HEK293T (cell line): Measurements from ENCODE around the gene NINL.

Experiments used
- CTCF ChIA-PET: fragments of 350-600 bp; formaldehyde crosslinking; extraction: SDS; loops from one replicate; lab custom pipeline; 2021; ENCODE audit warnings: antibody characterized with exemption, inconsistent platforms; lab: Yijun Ruan, JAX
- POLR2A ChIA-PET: fragments of 350-600 bp; formaldehyde crosslinking; extraction: SDS; loops from one replicate; lab custom pipeline; 2020; ENCODE audit warnings: antibody characterized with exemption, inconsistent platforms; lab: Yijun Ruan, JAX
- DNase-seq: peaks from one replicate; pipeline ENCODE4 v3.0.0; 2012; ENCODE audit warnings: mixed read lengths; ENCODE audit errors: extremely low spot score
- ARNT ChIP-seq: fragments of 450-650 bp; IDR thresholded peaks from 2 replicates; pipeline ENCODE4 v1.6.1; 2017; ENCODE audit warnings: mild to moderate bottlenecking
- BHLHE40 ChIP-seq: fragments of 450-650 bp; IDR thresholded peaks from 2 replicates; pipeline ENCODE4 v1.6.1; 2016; ENCODE audit warnings: mild to moderate bottlenecking, moderate library complexity, borderline replicate concordance
- CTBP1 ChIP-seq: fragments of 450-650 bp; IDR thresholded peaks from 2 replicates; pipeline ENCODE4 v1.6.1; 2016; ENCODE audit warnings: borderline replicate concordance
- ELF4 ChIP-seq: fragments of 450-650 bp; IDR thresholded peaks from 2 replicates; pipeline ENCODE4 v1.6.1; 2017; ENCODE audit warnings: antibody characterized with exemption
- FOXA1 ChIP-seq: fragments of 450-650 bp; IDR thresholded peaks from 2 replicates; pipeline ENCODE4 v1.6.1; 2016; ENCODE audit warnings: mild to moderate bottlenecking
- FOXK2 ChIP-seq: fragments of 450-650 bp; IDR thresholded peaks from 2 replicates; pipeline ENCODE4 v1.6.1; 2016; ENCODE audit warnings: mild to moderate bottlenecking
- FOXM1 ChIP-seq: fragments of 450-650 bp; IDR thresholded peaks from 2 replicates; pipeline ENCODE4 v1.6.1; 2017; ENCODE audit warnings: mild to moderate bottlenecking, borderline replicate concordance
- HDGF ChIP-seq: fragments of 450-650 bp; IDR thresholded peaks from 2 replicates; pipeline ENCODE4 v1.6.1; 2017; ENCODE audit warnings: antibody characterized with exemption, borderline replicate concordance
- L3MBTL2 ChIP-seq: fragments of 450-650 bp; conservative IDR thresholded peaks from 2 replicates; pipeline ENCODE4 v1.6.1; 2016; ENCODE audit warnings: mild to moderate bottlenecking
- LEF1 ChIP-seq: fragments of 450-650 bp; IDR thresholded peaks from 2 replicates; pipeline ENCODE4 v1.6.1; 2017; ENCODE audit warnings: mild to moderate bottlenecking, borderline replicate concordance
- NFRKB ChIP-seq: fragments of 450-650 bp; IDR thresholded peaks from 2 replicates; pipeline ENCODE4 v1.6.1; 2016; ENCODE audit warnings: mild to moderate bottlenecking, moderate library complexity
- SP1 ChIP-seq: fragments of 450-650 bp; IDR thresholded peaks from 2 replicates; pipeline ENCODE4 v1.6.1; 2017
- SUZ12 ChIP-seq: fragments of 450-650 bp; IDR thresholded peaks from 2 replicates; pipeline ENCODE4 v1.6.1; 2016; ENCODE audit warnings: mild to moderate bottlenecking
- TARDBP ChIP-seq: fragments of 450-650 bp; IDR thresholded peaks from 2 replicates; pipeline ENCODE4 v1.6.1; 2016
- ZNF384 ChIP-seq: fragments of 450-650 bp; IDR thresholded peaks from 2 replicates; pipeline ENCODE4 v1.6.1; 2016
- TF ChIP-seq, protein P1 (sequence below): fragments of 450-650 bp; IDR thresholded peaks from 2 replicates; pipeline ENCODE4 v1.6.1; 2016

Gene NINL

DNA sequence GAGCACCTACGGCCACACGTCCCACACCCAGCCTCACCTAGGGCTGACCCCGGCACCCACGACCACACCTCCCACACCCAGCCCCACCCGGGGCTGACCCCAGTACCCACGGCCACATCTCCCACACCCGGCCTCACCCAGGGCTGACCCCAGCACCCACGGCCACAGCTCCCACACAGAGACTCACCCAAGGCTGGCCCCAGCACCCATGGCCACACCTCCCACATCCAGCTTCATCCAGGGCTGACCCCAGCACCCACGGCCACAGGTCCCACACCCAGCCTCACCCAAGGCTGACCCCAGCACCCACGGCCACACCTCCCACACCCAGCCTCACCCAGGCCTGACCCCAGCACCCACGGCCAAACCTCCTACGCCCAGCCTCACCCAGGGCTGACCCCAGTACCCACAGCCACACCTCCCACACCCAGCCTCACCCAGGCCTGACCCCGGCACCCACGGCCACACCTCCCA, 36.7 kb downstream of the NINL start:
- no peak for DNase-seq
- TF ChIP-seq ELF4 (no peak), LEF1 (no peak), FOXM1 (no peak), NFRKB (no peak), BHLHE40 (no peak)
- ChIA-PET CTCF (no interaction called here), POLR2A (no interaction called here)

DNA sequence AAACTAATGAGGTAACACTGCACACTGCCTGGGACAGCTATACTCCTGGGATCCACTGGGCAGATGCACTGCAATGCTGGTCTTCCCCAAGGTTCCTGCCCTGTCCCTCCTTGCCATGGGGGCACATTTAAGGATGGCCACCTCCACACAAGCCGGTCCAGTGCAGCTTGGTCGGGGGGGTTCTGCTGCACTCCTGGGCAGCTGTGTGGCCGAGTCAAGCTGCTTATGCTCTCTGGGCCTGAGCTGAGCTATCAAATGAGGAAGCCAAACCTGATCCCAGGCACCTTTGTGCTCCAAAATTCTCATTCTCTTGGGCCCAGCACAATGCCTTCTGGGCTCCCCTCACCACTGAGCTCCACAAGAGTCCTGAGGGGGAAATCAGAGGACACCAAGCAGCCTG, 37.3 kb downstream of the NINL start:
- no peak for DNase-seq
- ChIA-PET CTCF (no interaction called here), POLR2A (no interaction called here)
- TF ChIP-seq NFRKB (no peak), CTBP1 (no peak), BHLHE40 (no peak), FOXA1 (no peak), TARDBP (no peak), FOXM1 (no peak), FOXK2 (no peak), L3MBTL2 (no peak), LEF1 (no peak), SUZ12 (no peak), ARNT (no peak), HDGF (no peak), ZNF384 (no peak), ELF4 (no peak), SP1 (no peak)
- TF ChIP-seq, protein P1, sequence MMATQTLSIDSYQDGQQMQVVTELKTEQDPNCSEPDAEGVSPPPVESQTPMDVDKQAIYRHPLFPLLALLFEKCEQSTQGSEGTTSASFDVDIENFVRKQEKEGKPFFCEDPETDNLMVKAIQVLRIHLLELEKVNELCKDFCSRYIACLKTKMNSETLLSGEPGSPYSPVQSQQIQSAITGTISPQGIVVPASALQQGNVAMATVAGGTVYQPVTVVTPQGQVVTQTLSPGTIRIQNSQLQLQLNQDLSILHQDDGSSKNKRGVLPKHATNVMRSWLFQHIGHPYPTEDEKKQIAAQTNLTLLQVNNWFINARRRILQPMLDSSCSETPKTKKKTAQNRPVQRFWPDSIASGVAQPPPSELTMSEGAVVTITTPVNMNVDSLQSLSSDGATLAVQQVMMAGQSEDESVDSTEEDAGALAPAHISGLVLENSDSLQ = no peak

DNA sequence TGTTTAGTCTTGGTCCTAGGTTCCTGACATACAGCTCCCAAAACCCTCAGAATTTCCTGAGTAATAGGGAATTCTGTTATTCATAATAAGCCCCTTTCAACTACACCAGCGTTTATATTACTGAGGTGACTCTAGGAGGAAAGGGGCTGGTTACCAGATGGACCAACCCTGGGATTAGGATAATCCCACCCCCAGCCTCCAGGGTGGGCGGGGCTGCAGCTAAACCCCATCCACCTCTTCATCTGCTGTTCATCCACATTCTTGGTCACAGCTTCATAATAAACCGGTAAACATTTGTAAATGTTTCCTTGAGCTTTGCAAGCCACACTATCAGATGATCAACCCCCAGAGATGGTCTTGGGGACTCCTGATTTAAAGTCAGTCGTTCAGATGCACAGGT, 38.3 kb downstream of the NINL start:
- DNase-seq = no peak
- CTCF ChIA-PET = no interaction called here
- no peak for TF ChIP-seq ELF4
- TF ChIP-seq FOXM1 = no peak
- TF ChIP-seq HDGF = no peak
- TF ChIP-seq BHLHE40 = no peak
- TF ChIP-seq CTBP1 = no peak
- no peak for TF ChIP-seq L3MBTL2
- TF ChIP-seq NFRKB = no peak
- TF ChIP-seq, protein P1 = no peak
- no peak for TF ChIP-seq ARNT
- no peak for TF ChIP-seq SUZ12
- TF ChIP-seq FOXK2 = no peak
- TF ChIP-seq LEF1 = no peak
- no peak for TF ChIP-seq SP1
- no peak for TF ChIP-seq TARDBP
- TF ChIP-seq ZNF384 = no peak
- no peak for TF ChIP-seq FOXA1
- POLR2A ChIA-PET = no interaction called here

DNA sequence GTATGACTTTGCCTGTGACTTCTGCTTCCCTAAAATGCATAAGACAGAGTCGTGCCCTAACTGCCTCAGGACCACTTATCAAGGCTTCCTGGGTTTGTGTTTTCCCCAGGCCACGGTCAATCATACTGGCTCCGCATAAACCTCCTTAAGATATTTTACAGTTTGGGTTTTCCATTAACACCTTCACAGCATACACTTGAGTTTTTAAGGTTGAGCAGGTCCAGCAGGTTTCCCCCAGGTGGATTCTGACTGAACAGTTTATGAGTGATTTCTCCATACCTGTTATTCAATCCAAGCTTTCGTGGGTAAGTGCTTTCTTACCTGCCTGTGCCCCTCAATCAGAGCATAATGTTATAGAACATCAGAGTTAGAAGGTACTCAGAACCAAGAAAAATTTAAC, 39.3 kb downstream of the NINL start:
- CTCF ChIA-PET = no interaction called here
- POLR2A ChIA-PET = no interaction called here
- no peak for DNase-seq
- TF ChIP-seq FOXK2 = no peak
- no peak for TF ChIP-seq CTBP1
- no peak for TF ChIP-seq NFRKB
- no peak for TF ChIP-seq LEF1
- TF ChIP-seq TARDBP = no peak
- no peak for TF ChIP-seq HDGF
- no peak for TF ChIP-seq FOXA1
- no peak for TF ChIP-seq SUZ12

DNA sequence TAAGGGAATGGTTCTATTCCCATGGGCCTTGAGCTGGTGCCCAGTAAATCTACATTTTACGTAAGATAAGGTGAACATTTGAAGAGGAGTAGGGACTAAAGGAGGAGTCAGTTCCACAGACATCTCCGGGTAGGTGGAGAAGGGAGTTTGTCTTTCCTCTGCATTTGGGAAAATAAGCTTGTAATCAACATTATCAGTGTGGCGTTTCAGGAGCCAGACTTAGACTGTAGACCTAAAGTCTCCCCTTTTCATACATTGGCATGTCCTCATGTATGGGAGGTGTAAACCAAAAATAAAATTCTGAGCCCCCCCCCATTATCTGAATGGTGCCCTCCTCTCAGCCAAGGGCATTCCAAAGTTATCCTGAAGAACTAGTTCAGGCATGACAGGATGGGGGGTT, 40.2 kb downstream of the NINL start:
- TF ChIP-seq L3MBTL2 = no peak
- no peak for TF ChIP-seq LEF1
- POLR2A ChIA-PET = no interaction called here
- no peak for DNase-seq
- CTCF ChIA-PET = no interaction called here

DNA sequence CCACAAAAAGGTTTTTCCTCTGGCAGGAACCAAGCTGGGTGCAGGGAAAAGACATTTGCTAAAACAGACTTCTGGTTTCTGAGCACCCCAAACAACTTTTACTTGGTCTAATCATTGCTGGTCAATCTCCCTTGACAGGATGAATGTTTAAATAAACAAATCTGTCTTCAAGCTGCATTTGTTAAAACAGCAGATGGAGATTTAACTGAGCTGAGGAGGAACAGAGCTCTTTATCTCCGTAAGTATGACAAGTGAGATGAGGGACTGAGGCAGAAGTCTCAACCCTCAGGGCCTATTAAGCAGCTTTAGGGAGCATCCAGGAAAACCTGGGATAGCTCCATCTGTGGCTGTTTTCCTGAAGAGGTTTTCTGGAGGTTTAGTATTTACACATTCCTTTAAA, 40.6 kb downstream of the NINL start:
- TF ChIP-seq FOXK2 = no peak
- ChIA-PET POLR2A (no interaction called here), CTCF (no interaction called here)
- DNase-seq = no peak

DNA sequence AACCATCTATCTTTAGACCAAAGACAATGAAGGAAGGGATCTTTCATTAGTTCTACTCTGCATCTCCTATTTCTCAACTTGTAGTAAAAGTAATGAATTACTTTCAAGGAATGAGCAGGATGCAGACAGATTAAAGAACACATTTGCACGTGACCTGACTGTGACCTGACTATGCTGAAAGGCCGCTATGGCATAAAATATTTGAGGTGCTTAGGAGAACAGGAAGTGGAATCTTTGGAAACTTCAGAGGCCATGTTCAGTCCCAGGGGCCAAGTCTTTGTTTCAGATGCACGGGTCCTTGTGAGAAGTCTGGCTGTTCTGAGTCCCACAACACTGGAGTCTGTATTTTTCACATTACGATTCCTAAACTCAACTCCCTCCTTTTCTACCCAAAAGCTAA, 41.0 kb downstream of the NINL start:
- no peak for DNase-seq
- TF ChIP-seq SUZ12 (no peak), BHLHE40 (no peak), HDGF (no peak), ARNT (no peak), SP1 (no peak), FOXM1 (no peak), FOXA1 (no peak), ELF4 (no peak)
- CTCF ChIA-PET = no interaction called here
- POLR2A ChIA-PET = no interaction called here

DNA sequence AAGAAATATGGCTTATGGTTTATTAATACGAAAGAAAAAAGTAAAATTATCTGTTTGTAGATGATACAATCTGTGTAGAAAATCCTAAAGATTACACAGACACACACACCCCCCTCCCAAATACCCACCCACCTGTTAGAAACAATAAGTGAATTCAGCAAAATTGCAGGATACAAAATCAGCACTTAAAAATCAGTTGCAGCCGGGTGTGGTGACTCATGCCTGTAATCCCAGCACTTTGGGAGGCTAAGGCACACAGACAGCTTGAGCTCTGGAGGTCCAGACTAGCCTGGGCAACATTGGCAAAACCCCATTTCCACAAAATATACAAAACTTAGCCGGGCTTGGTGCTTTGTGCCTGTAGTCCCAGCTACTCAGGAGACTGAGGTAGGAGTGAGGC, 42.3 kb downstream of the NINL start:
- TF ChIP-seq NFRKB = no peak
- TF ChIP-seq BHLHE40 = no peak
- TF ChIP-seq HDGF = no peak
- no peak for TF ChIP-seq ELF4
- no peak for TF ChIP-seq FOXK2
- no peak for TF ChIP-seq LEF1
- TF ChIP-seq FOXM1 = no peak
- TF ChIP-seq ARNT = no peak
- no peak for TF ChIP-seq SP1
- no peak for TF ChIP-seq ZNF384
- no peak for TF ChIP-seq CTBP1
- TF ChIP-seq L3MBTL2 = no peak
- TF ChIP-seq, protein P1 = no peak
- TF ChIP-seq TARDBP = no peak
- no peak for TF ChIP-seq FOXA1
- no peak for TF ChIP-seq SUZ12
- ChIA-PET POLR2A (no interaction called here), CTCF (no interaction called here)
- DNase-seq = no peak
